Stimulated activated CD4-positive, alpha-beta T cell treated with anti-CD3 and anti-CD28 coated beads, Interleukin-1b, Interleukin-23, amount 100 ng/mL, for 24 hours (primary cell): ENCODE measurements around the gene SERTAD3.
A peak's percentile ranks its signal among the peaks of the same experiment; 100 is the strongest.

ENCODE experiments used
- DNase-seq, 4 experiments: peaks; one replicate each; pipeline ENCODE4 v3.0.0-alpha.2; 2020; ENCODE audit warnings: low read depth in 4 of 4, low spot score in 1 of 4

The SERTAD3 gene

DNA sequence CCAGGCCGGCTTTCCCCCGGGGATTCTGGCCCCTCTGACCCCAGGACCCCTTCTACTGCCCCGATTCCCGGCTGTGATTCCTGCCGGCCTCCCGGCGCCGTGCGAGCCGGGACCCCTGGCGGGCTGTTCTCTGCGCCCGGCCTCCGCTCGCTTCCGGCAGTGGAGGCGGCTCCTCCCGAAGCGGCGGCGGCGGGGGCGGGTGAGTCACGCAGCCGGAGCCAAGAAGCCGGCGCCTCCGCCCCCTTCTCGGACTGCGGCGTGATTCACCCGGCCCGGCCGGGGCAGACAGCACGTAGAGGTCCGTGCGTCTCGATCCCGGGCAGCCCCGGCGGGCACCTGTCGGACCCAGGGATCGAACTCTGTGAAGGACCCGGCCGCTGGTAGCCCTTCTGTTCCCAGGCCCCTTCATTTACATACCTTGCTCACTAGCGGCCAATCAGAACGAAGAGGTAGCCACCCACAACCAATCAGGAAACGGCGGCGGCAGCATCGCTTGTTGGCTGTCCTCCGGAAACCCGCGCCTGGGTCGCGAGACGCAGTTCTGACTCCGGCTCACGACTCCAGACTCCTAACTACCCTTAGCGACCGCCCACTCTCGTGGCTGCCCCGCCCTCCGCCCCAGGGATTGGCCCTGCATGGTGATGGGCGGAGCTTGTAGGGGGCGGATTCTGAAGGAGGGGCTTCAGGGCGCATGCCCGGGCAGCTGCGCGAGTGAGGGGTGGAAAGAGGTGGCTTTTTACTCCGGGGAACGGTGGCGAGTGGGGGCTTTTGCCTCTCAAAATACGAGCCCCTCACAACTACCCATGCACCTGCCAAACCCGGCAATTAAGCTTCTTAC lies 18.5 kb downstream of the SERTAD3 start, which contains the start of gene SERTAD1:
Gene SERTAD1 (minus strand): TSS at position 543 of the 838 bp plus-strand sequence. CDS start 2,446 bp downstream, outside the sequence.
- DNase-seq = peak; percentile 99 to 100 (median 100)

DNA sequence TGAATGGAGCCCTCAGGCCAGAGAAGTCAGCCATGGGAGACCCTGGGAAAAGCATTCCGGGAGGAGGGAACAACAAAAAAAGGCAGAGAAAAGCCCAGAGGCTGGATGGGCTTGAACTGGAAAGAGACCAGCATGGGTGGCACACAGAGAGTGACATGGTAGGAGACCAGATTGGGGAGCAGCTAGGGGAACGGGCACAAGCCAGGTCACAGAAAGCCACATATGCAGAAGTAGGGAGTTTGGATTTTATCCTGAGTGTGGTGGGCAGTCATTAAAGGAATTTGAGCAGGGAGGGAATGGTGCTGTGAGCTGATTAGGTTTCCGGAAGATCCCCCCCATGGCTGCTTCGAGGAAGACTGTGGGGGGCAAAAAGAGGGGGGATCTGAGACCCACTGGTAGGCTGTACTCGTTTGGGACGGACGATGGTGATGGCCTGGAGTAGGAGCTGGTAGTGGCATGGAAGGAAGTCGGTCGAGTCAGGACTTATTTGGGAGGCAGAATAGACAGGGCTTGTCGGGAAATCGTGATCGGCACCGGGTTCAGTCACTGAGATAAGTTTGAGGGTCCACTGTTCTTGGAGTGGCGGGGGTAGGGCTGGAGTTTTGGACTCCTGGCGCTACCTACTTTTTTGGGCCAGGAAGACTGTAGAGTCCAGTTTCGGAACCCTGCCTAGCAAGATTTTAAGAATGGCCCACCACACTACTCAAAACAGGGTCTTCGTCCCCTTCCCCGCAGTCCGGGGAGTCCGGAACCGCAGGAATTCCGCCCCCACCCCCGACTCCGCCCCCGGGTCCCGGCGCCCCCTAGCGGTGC lies 19.3 kb downstream of the SERTAD3 start:
- no peak for DNase-seq

DNA sequence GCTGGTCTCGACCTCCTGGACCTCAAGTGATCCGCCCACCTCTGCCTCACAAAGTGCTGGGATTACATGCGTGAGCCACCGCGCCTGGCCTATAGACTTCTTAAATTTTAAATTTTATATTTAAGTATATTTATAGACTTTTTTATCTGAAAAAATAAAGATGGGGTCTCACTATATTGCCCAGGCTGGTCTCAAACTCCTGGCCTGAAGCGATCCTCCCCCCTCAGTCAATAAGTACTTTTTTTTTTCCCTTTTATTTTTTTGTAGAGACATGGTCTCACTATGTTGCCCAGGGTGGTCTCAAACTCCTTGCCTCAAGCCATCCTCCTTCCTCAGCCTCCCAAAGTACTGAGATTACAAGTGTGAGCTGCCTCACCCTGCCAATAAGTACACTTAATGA lies 20.2 kb downstream of the SERTAD3 start:
- DNase-seq = no peak

DNA sequence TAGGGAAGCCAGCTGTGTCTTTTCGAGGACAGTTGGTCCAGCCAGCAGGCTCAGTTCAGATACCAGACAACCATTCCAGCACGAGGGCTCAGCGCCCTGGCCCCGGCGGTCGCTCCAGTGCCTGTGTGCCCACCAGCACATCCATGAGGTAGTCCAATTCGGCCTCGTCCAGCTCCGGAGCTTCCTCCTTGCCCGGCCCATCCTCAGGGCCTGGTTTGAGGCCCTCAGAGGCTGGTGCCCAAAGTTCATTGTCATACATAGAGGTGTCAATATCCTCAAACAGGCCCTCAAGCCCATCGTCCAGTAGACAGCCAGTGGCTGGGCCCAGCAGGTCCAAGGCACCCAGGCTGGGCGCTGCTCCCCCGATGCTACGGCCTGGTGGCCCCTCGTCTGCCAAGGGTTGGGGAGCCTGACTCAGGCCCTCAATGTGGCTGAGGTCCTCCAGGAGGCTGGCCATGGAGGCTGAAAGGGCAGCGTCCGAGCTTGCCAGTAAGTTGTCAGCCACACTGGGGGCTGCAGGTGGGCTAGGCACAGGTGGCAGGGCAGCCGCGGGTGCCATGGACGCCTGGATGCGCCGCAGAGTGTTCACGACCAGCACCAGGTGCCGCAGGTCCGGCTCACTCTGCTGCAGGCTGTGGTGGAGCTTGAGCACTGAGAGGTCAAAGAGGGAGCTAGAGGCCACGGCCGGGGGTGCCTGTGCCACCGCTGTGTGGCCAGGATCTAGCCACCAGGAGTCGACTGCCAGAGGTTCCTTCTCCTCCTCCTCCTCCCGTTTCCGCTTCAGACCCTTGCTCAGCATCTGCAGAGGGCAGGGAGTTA lies 21.2 kb downstream of the SERTAD3 start:
- no peak for DNase-seq

DNA sequence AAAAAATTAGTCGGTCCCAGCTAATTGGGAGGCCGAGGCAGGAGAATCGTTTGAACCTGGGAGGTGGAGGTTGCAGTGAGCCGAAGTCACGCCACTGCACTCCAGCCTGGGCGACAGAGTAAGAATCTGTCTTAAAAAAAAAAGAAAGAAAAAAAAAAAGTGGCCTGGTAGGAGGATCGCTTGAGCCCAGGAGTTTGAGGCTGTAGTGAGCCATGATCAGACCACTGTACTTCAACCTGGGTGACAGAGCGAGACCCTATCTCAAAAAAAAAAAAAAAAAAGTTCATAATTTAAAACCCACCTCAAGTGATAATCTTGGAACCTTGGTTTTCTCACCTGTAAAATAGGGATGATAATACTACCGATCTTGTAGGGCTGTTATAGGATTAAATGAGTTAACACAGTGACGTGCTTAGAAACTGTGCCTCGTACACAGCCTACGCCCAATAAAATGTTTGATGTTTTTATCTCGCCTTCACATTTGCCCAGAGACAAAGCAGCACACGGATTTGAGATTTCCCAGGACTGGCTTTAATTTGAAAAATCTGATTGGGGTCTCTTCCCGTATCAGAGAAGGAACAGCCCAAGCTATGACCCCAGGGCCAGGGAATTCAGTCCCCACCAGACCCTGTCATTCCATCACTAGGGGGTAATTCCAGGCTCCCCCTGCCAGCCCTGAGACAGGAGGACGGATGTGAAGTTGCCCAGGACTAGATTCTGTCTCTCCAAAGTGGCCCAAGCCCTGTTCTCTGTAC lies 22.0 kb downstream of the SERTAD3 start:
- no peak for DNase-seq

DNA sequence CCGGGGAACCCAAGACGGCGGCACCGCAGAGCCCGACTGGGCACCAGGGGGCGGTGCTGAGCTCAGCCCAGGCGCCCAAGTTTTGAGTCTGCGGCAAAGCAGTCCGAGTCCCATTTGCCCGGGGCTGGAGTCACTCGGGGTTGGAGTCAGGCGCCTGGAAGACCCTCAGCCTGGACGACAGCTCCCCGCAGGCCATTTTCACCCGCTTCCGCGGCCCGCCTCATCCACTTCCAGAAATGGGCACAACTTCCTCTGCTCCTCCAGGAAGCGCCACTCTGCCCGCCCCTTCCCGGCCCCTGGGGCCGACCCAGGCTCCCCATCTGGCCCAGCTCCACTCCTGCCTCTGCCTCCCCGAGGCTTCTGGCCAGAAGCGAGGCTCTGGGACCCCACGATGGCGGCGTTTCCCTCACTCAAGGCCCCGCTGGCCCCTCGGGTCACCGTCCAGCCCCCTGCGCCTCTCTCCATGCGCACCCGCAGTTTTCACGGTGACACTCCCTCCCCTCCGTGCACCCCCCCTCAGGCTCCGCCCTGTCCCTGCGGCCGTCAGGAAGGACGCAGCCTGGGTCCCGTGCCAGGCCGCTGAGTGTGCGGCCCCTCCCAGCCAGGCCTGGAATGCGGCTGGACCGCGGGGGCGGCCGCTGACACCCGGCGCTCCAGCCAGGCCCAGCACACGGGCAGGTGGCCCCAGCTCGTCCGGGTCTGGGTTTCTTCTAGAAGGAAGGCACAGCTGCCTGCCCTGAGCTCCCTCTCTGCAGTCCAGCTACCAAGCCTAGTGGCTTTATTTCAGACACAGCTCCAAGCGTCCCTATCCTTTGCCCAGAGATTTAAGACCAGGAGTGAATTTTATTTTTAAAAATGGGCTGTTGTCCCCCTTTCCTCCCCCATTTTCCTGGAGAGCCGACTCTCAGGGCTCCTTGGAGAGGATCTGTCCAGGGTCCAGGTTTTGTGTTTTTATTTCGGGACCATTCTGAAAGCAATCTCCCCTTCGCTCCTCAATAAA lies 23.1 kb downstream of the SERTAD3 start:
- DNase-seq = peak; percentile 38 to 71 (median 52)

DNA sequence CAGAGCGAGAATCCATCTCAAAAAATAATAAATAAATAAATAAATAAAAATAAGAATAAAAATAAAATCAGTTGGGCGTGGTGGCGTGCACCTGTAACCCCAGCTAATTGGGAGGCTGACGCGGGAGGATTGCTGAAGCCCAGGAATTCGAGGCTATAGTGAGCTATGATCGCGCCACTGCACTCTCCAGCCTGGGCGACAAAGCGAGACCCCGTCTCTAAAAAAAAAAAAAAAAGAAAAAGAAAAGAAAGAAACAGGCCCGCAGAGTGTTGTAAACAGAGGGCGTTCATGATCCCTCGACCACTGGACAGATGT lies 23.7 kb downstream of the SERTAD3 start:
- DNase-seq = no peak

DNA sequence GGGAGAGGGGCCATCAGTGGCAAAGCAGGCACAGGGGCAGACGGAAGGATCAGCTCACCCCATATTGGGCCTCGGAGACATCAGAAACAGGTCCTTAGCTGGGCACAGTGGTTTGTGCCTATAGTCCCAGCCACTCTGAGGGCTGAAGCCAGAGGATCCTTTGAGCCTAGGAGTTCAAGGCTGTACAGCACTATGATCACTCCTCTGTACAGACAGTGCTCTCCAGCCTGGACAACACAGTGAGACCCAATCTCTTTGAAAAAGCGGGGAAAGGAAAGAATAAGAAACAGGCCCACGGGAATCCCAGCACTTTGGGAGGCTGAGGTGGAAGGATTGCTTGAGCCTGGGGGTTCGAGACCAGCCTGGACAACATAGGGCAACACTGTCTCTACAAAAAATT lies 24.4 kb downstream of the SERTAD3 start:
- DNase-seq = no peak

DNA sequence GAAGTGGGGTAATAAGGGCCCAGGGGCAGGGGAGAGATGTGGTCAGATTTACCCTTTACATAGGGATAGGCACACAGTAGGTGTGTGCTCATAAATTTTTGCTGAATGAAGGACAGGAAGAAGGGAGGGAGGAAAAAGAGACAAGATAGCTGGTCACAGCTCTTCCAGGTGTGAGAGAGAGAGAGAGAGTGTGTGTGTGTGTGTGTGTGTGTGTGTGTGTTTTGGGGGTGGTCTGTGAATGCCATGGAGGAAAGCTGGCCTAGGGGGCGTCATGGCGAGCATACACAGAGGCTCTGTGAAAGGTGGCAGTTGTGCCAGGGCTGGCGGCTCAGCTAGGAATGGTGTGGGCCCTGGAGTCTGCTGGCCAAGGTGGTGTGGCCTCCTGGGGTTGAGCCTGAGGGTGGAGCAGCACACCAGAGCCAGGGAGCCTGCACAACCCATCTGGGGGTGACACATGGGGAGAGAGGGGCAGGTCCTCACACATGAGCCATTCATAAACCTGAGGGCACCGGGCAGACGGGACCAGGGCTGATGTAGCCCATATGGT lies 25.0 kb downstream of the SERTAD3 start:
- no peak for DNase-seq

DNA sequence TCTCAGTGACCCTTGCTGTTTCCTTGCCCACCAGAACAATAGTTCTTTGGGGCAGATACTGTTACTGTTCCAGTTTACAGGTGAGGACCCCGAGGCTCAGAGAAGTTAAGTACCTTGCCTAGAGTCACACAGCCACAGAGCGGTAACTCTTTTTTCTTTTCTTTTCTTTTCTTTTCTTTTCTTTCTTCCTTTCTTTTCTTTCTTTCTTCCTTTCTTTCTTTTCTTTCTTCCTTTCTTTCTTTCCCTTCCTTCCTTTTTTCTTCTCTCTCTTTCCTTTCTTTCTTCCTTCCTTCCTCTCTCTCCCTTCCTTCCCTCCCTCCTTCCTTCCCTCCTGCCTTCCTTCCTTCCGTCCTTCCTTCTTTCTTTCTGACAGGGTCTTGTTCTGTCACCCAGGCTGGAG lies 26.1 kb downstream of the SERTAD3 start:
- no peak for DNase-seq

DNA sequence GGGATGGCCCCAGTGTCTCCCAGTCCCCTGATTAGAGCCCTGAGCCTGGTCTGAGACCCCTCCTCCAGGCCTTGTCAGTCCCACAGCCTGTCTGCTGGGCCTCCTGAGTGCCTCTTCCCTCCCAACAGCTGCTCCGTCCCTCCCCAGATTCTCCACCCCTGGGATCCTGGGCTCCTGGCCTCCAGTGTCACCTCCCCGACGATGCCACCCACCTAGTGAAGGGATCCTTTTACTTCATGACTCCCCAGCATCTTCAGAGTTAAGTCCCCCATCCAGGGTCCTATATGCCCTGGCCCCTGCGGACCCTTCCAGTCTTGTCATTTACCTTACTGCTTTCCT lies 26.5 kb downstream of the SERTAD3 start:
- DNase-seq = no peak

DNA sequence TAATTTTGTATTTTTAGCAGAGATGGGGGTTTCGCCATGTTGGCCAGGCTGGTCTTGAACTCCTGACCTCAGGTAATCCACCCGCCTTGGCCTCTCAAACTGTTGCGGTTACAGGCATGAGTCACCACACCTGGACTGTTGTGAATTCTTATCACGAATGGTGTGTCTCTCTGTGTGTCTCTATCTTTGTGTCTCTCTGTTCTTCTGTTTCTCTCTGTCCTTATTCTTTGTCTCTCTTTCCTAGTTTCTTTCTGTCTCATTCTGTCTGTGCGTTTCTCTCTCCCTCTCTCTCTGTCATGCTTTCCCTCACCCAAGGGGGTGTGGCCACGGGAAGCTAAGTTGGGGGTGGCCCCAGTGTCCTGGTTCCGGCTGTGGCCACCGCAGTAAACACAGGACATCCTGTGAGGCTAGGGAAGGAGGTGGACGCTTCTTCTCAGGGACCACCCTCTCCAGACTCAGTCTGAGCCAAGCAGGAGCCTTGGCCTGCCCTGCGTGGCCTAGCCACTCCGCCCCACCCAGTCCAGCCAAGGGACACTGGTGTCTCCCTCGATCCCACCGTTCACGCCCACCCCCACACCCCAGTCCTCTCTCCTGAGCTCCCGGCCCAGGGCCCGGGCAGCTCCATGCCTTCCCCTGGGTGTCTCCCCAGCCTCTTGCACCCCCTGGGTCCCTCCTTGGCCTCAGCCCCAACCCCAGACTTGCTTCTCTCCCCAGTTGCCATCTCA lies 27.1 kb downstream of the SERTAD3 start:
- DNase-seq = no peak

DNA sequence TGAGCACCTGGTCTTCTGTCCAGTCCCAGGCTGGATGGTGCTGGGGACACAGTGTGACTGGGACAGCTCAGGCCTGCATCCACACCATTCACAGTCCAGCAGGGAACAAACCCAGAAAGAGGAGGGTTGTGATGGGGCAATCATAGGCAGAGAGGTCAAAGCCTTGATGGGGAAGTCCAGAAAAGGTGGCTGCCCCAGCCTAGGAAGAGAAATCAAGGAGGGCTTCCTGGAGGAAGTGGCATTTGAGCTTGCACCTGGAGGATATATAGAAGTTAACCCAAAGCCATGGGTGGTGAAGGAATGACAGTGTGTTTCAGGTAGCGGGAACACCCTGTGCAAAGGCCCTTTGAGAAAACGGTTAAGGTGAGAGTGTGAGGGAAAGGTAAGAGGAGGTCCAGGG lies 28.4 kb downstream of the SERTAD3 start:
- DNase-seq = no peak

DNA sequence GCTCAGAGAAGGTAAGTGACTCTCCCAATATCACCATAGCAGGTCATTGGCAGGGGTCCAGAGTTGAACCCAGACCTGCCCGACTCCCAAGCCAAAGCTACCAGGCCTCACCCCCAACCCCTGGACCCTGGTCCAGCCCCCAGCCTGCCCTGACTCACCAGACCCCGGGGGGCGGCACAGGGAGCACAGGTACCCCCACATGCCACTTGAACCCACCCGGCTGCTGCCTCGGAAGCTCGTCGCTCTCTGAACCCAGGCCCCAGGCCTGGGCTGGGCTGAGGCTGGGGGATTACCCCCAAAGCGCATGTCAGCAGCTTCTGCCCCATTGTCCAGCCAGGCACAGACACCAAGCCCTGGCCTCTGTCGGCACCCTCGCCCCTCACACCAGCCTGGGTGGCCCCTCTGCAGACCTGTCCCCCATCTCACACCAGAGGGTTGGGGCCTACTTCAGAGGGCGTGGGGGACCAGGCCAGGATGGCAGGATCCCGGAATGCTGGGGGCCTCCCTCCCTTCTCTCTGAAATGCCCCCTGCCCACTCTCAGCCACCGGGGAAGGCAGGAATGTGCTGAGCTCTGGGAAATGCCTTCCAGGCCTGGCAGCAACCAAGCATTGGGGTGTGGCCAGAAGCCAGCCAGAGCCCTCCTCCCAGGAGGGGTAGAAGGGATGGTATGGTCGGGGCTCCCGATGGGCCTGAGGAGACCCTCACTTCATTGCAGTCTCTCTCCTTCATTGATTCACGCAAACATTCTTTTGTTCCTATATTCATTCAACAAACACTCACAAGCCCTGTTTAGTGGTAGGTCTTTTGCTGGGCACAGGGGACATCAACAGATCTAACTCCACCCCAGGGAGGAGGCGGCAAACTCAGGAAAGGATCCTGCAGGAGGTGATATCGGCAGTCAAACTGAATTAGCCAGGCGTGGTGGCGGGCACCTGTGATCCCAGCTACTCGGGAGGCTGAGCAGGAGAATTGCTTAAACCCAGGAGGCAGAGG lies 29.3 kb downstream of the SERTAD3 start:
- DNase-seq = no peak

DNA sequence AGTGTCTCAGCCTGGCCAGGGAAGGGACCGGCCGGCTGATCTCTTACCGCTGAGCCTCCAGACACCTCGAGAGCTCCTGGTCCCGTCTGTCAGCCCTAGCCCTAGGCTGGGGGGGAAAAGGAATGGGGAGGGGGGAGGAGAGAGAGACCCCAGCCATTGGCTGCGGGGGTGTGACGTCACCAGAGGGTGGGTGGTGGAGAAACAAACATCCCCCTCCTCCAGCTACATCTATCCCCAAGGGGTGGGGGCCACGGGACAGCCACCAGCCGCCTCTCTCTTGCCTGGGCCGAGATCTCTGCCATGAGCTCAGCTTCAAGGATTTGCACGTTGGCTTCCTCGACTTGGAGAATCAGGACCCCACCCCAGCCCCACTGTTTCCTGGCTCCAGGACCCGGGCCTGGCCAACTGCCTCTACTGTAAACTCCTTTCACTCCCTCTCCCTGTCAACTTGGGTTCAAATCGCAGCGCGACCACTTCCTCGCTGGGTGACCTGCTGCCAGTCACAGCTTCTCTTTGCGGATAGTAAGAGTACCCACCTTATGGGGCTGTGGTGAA lies 30.8 kb downstream of the SERTAD3 start, which contains the start of gene PRX:
Gene PRX (minus strand): TSS at position 88 of the 555 bp plus-strand sequence. CDS start 5,446 bp downstream, outside the sequence.
- DNase-seq = no peak

DNA sequence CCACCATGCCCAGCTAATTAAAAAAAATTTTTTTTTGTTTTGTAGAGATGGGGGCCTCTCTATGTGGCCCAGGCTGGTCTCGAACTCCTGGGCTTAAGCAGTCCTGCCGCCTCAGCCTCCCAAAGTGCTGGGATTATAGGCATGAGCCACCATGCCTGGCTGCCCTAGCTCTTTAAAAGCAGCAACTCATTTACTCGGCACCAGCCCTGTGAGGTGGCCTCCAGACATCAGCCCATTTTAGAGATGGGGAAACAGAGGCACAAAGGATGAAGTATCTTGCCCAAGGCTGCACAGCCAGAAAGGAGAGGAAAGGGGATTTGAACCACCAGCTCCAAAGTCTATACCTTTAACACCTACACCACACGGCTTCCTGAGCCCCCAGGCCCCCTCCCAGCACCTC lies 31.3 kb downstream of the SERTAD3 start:
- DNase-seq = no peak

DNA sequence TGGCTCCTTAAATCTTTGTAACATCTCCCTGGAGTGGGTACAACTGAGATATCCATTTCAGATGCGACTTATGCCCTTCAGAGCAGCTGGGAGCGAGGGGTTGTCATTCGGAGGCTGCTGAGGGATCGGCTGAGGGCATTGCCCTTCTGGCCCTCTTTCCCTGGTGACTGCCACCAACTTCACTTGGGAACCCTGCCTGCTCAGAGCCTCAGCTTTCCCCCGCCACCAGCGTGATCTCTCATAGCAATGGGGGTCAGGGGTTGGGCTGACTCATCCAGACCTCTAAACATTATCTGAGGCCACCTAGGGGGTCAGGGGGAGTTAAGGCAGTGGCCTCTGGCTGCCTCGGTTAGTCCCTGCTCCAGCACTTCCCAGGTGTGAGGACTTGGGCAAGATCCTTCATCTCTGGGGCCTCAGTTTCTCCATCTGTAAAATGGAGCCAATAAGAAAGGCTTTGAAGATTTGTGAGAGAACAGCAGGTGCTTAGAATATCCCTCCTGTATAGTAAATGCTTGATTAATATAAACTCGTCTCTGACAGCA lies 32.1 kb downstream of the SERTAD3 start:
- no peak for DNase-seq
